Chondrocyte (in vitro differentiated cells): Measurements from ENCODE around the gene WHAMM. TPM values are rescaled to one million over a fixed set of nuclear protein-coding genes. Genes with fewer than 3 reads are reported as not detected.
"Not testable (repeated sequence)": the region's sequence is repeated elsewhere in the genome, so short reads cannot be mapped to it uniquely, and the experiment has no call there.

ENCODE experiments used
- DNase-seq: peaks from one replicate; pipeline ENCODE4 v3.0.0; 2021; ENCODE audit warnings: mixed read lengths, low spot score
- H3K27ac Mint-ChIP-seq: one replicate; pipeline ENCODE4 v1.8.0; 2021; ENCODE audit warnings: mild to moderate bottlenecking, moderate library complexity, mixed read lengths; ENCODE audit not compliant: unreplicated experiment
- H3K27me3 Mint-ChIP-seq: 2 replicates; pipeline ENCODE4 v1.8.0; 2021; ENCODE audit warnings: low read depth, mixed read lengths
- H3K36me3 Mint-ChIP-seq: 2 replicates; pipeline ENCODE4 v1.8.0; 2021; ENCODE audit warnings: low read depth, mixed read lengths
- H3K4me1 Mint-ChIP-seq: 2 replicates; pipeline ENCODE4 v1.8.0; 2021; ENCODE audit warnings: low read depth, mild to moderate bottlenecking, mixed read lengths
- H3K4me3 Mint-ChIP-seq: one replicate; pipeline ENCODE4 v1.8.0; 2021; ENCODE audit warnings: mild to moderate bottlenecking, moderate library complexity, mixed read lengths; ENCODE audit not compliant: unreplicated experiment
- H3K9me3 Mint-ChIP-seq: 2 replicates; pipeline ENCODE4 v1.8.0; 2021; ENCODE audit warnings: low read depth, mixed read lengths
- total RNA-seq: library from RNA; stranded (reverse); gene quantifications from 3 replicates; pipeline ENCODE4 v1.2.1, GENCODE V29; 2021
- TF ChIP-seq, protein P1 (sequence below): fragments of 200-600 bp; sonication (generic); IDR thresholded peaks from 2 replicates; pipeline ENCODE4 v1.5.0; 2021; ENCODE audit warnings: antibody characterized with exemption, mild to moderate bottlenecking, moderate library complexity

The WHAMM gene
- total RNA-seq, 1 donor from 2014 or later, result 10.0 TPM

DNA sequence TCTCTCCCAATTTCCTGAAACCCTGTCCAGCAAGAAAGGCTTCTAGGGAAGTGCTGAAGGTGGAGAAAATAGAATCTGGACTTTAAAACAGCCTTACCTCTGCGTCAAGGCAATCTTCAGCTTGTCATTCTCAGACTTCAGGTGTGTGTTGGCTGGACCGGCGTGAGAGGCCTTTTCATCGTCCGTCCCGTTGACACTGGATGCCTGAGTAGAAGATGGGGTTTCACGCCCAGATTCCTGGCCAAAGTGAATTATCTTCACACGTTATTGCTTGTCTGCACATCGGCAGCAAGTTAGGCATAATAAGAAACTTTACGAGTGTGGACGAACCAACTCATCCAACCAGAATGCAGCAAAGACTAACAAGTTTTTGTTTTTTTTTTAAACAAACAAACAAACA is 49.5 kb downstream of the WHAMM start:
- Mint-ChIP-seq H3K4me3 (no peak overlapping the region), H3K36me3 (peaks cover 4% of the 10 kb centered on the region), H3K27ac (no peak overlapping the region), H3K4me1 (no peaks in the 10 kb centered on the region), H3K27me3 (no peaks in the 10 kb centered on the region), H3K9me3 (no peaks in the 10 kb centered on the region)
- no peak for DNase-seq
- TF ChIP-seq, protein P1, sequence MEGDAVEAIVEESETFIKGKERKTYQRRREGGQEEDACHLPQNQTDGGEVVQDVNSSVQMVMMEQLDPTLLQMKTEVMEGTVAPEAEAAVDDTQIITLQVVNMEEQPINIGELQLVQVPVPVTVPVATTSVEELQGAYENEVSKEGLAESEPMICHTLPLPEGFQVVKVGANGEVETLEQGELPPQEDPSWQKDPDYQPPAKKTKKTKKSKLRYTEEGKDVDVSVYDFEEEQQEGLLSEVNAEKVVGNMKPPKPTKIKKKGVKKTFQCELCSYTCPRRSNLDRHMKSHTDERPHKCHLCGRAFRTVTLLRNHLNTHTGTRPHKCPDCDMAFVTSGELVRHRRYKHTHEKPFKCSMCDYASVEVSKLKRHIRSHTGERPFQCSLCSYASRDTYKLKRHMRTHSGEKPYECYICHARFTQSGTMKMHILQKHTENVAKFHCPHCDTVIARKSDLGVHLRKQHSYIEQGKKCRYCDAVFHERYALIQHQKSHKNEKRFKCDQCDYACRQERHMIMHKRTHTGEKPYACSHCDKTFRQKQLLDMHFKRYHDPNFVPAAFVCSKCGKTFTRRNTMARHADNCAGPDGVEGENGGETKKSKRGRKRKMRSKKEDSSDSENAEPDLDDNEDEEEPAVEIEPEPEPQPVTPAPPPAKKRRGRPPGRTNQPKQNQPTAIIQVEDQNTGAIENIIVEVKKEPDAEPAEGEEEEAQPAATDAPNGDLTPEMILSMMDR, result no peak

DNA sequence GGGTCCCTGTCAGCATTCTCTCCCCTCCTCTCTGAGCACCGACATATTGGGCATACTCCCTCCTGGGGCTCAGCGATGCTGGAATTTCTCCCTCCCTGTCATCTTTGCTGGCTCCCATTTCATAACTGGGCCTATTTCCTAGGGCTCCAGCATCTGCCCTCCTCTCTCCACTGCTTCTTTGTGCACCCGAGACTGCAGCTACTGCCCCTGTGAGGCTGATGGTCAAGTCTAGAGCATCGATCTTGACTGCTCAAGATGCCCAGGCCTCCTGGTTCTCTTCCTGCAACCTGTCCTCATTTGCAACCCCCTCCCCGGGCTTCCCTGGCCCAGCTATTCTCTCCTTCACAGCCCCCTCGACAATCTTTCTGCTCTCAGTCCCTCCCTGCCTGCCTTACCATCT is 53.5 kb downstream of the WHAMM start:
- H3K4me3 Mint-ChIP-seq, result no peak overlapping the region
- no peak overlapping the region for H3K27ac Mint-ChIP-seq
- no peaks in the 10 kb centered on the region for H3K9me3 Mint-ChIP-seq
- no peaks in the 10 kb centered on the region for H3K4me1 Mint-ChIP-seq
- TF ChIP-seq, protein P1, result no peak
- no peaks in the 10 kb centered on the region for H3K27me3 Mint-ChIP-seq
- no peak for DNase-seq
- peaks cover 4% of the 10 kb centered on the region for H3K36me3 Mint-ChIP-seq

DNA sequence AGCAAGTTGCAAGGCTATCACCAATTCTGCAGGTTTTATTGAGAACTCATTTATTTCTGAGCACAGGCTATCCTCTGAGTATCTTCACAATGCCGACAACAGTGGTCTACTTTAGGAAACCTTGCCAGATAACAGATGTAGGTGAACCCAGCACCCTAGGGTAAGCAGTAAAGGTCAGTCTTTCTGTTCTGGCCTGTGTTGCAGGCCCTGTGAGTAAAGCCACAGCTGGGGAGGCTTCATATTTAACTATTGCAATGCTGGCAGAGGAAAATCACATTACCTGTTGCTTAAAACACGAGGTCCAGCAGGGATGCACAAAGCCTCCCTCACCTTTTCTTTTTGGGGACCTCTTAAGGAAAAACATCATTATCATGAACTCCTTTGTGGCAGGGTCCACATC is 55.5 kb downstream of the WHAMM start:
- Mint-ChIP-seq H3K27ac (no peak overlapping the region), H3K4me3 (no peak overlapping the region), H3K4me1 (no peaks in the 10 kb centered on the region), H3K9me3 (no peaks in the 10 kb centered on the region), H3K36me3 (no peaks in the 10 kb centered on the region), H3K27me3 (no peaks in the 10 kb centered on the region)
- TF ChIP-seq, protein P1, result no peak
- DNase-seq, result no peak

DNA sequence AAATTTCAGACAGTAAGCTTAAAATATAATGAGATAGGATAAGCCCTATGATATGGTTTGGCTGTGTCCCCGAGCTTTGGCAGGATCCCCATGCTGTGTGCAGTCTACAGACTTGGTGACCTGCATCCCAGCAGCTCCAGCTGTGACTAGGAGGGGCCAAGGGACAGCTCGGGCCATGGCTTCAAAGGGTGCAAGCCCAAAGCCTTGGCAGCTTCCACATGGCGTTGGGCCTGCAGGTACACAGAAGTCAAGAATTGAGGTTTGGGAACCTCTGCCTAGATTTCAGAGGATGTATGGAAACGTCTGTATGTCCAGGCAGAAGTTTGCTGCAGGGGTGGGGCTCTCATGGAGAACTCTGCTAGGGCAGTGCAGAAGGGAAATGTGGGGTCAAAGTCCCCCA is 56.2 kb downstream of the WHAMM start:
- H3K4me1 Mint-ChIP-seq, H3K27ac Mint-ChIP-seq, H3K4me3 Mint-ChIP-seq, H3K27me3 Mint-ChIP-seq, DNase-seq, H3K36me3 Mint-ChIP-seq, H3K9me3 Mint-ChIP-seq: not testable (repeated sequence)

DNA sequence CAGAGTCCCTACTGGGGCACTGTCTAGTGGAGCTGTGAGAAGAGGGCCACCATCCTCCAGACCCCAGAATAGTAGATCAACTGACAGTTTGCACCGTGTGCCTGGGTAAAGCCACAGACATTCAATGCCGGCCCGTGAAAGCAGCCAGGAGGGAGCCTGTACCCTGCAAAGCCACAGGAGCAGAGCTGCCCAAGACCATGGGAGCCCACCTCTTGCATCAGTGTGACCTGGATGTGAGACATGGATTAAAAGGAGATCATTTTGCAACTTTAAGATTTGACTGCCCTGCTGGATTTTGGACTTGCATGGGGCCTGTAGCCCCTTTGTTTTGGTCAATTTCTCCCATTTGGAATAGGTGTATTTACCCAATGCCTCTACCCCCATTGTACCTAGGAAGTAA is 56.6 kb downstream of the WHAMM start:
- H3K27me3 Mint-ChIP-seq, H3K4me3 Mint-ChIP-seq, H3K36me3 Mint-ChIP-seq, H3K9me3 Mint-ChIP-seq, DNase-seq, H3K4me1 Mint-ChIP-seq, H3K27ac Mint-ChIP-seq: not testable (repeated sequence)

DNA sequence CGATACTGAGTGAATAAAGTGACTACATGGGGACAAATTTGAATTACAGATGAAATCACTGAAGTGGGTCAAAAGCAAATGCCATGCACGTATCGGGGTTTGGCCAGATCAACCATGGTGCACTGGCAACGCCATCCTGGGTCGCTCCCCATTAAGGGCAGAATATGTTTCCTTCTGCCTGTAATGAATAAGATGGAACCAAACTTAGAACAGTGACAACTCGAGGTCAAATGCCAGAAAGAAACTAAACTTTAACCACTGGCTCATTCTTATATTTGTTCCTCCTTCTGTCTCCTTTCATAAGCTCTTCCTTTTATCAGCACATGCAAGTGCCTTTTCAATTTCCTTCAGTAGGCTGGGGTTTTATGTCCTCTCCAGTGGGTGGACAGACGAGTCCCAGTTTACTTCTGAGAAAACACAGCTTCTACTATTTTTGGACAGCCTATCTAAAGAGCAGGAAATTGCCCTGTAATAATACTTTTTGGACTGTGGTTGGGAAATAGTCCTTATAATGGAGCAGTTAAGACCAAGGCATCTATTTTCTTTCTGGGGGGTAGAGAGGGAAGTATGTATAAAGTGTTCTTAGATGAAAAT is 61.4 kb downstream of the WHAMM start:
- TF ChIP-seq, protein P1, result no peak
- Mint-ChIP-seq H3K27me3 (no peaks in the 10 kb centered on the region), H3K27ac (no peak overlapping the region), H3K9me3 (peaks cover 6% of the 10 kb centered on the region), H3K4me3 (no peak overlapping the region), H3K4me1 (peaks cover 3% of the 10 kb centered on the region), H3K36me3 (no peaks in the 10 kb centered on the region)
- DNase-seq, result no peak
